Smooth muscle cell (in vitro differentiated cells): ENCODE measurements around the gene TRMT10C. TPM values are rescaled to one million over a fixed set of nuclear protein-coding genes. Genes with fewer than 3 reads are reported as not detected.

Experiments
- DNase-seq: peaks from one replicate; lab custom pipeline; 2025; ENCODE audit not compliant: unreplicated experiment; lab: John Stamatoyannopoulos, UW
- H2AFZ ChIP-seq: fragments of 200-600 bp; sonication (generic); 2 replicates; pipeline ENCODE4 v1.6.0; 2016; ENCODE audit warnings: antibody characterized with exemption, low read depth, mild to moderate bottlenecking
- H3F3A ChIP-seq: fragments of 200-600 bp; sonication (generic); 2 replicates; pipeline ENCODE4 v1.6.0; 2017; ENCODE audit warnings: antibody characterized with exemption, low read depth
- H3K27ac ChIP-seq: fragments of 200-600 bp; sonication (generic); 2 replicates; pipeline ENCODE4 v1.5.1; 2016; ENCODE audit warnings: low read depth, mild to moderate bottlenecking
- H3K27me3 ChIP-seq: fragments of 200-600 bp; sonication (generic); 2 replicates; pipeline ENCODE4 v1.6.1; 2016; ENCODE audit warnings: low read depth, mild to moderate bottlenecking
- H3K36me3 ChIP-seq: fragments of 200-600 bp; sonication (generic); 2 replicates; pipeline ENCODE4 v1.5.1; 2016; ENCODE audit warnings: low read depth
- H3K4me1 ChIP-seq: fragments of 200-600 bp; sonication (generic); 2 replicates; pipeline ENCODE4 v1.5.1; 2016; ENCODE audit warnings: low read depth
- H3K4me2 ChIP-seq: fragments of 200-600 bp; sonication (generic); 2 replicates; pipeline ENCODE4 v1.6.0; 2016; ENCODE audit warnings: mild to moderate bottlenecking
- H3K4me3 ChIP-seq: fragments of 200-600 bp; sonication (generic); 2 replicates; pipeline ENCODE4 v1.5.1; 2016; ENCODE audit warnings: mild to moderate bottlenecking
- H3K79me2 ChIP-seq: fragments of 200-600 bp; sonication (generic); 2 replicates; pipeline ENCODE4 v1.6.0; 2016; ENCODE audit warnings: low read depth, mild to moderate bottlenecking
- H3K9ac ChIP-seq: fragments of 200-600 bp; sonication (generic); 2 replicates; pipeline ENCODE4 v1.6.0; 2016; ENCODE audit warnings: low read depth
- H3K9me3 ChIP-seq: fragments of 200-600 bp; sonication (generic); replicated peaks from 2 replicates; pipeline ENCODE4 v1.5.1; 2016; ENCODE audit warnings: low read depth
- H4K20me1 ChIP-seq: fragments of 200-600 bp; sonication (generic); 2 replicates; pipeline ENCODE4 v1.6.0; 2016; ENCODE audit warnings: low read depth
- WGBS: methylation state at CpG from one replicate; pipeline ENCODE4 v1.1.7; 2016; ENCODE audit warnings: low lambda C conversion rate; 5-methylcytosine and 5-hydroxymethylcytosine counted together
- polyA plus RNA-seq: library from polyadenylated mRNA; unstranded; fragments of >200 nt; fragmentation: Nextera tagmentation; extraction: Ambion mirVana; gene quantifications from 2 replicates; pipeline ENCODE4 v1.2.1, GENCODE V29; 2016
- total RNA-seq: library from RNA; depleted of rRNA; stranded (reverse); fragments of >200 nt; gene quantifications from 2 replicates; pipeline ENCODE4 v1.2.3, GENCODE V29; 2014
- TF ChIP-seq, protein P1 (sequence below): fragments of 200-600 bp; sonication (generic); IDR thresholded peaks from 2 replicates; pipeline ENCODE4 v1.5.1; 2017; ENCODE audit warnings: borderline replicate concordance, mild to moderate bottlenecking, antibody characterized with exemption; ENCODE audit not compliant: insufficient read depth, poor library complexity, severe bottlenecking

Gene TRMT10C
- total and polyA plus RNA-seq, 2 experiments from 2014 or later, result 25.8 to 35.3 TPM

DNA sequence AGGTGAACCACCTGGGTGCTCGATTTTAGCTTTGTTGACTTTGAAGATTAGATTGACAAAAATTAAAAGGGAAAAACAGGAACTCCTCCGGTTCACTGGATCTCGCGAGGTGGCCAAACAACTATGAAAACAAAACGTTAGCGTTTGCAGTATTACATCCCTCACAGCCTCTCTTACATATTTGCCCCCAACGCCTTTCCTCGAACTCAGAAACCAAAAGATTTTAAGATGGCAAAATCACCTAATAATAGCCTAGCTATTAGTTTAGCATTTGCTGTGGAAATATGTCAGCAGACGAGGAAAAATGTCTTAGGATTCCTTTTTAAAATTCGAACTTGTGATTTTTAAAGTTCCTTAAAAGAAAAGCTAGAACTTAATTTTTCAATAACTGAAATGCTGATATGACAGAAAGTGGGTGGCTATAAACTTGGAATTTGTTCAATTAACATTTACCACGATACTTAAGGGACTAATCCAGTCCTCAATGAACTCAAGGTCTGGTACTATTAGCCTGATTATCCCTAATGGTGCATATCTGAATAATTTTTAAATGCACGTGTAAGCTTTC, 48.2 kb upstream of the TRMT10C start:
- Histone ChIP-seq H3K36me3 (no peaks in the 10 kb centered on the region), H3K27ac (peak overlapping the region; percentile 93), H3K9ac (peak overlapping the region; percentile 92), H3K79me2 (peaks cover 26% of the 10 kb centered on the region), H3F3A (peaks cover 4% of the 10 kb centered on the region), H3K27me3 (no peaks in the 10 kb centered on the region), H3K4me3 (peak overlapping the region; percentile 72), H2AFZ (peak overlapping the region; percentile 93), H3K4me2 (peak overlapping the region; percentile 98), H4K20me1 (no peaks in the 10 kb centered on the region), H3K4me1 (peaks cover 5% of the 10 kb centered on the region), H3K9me3 (no peaks in the 10 kb centered on the region)
- DNase-seq, result no peak
- 38% methylated on average over 12 of the region's 12 CpGs for WGBS
- TF ChIP-seq, protein P1, sequence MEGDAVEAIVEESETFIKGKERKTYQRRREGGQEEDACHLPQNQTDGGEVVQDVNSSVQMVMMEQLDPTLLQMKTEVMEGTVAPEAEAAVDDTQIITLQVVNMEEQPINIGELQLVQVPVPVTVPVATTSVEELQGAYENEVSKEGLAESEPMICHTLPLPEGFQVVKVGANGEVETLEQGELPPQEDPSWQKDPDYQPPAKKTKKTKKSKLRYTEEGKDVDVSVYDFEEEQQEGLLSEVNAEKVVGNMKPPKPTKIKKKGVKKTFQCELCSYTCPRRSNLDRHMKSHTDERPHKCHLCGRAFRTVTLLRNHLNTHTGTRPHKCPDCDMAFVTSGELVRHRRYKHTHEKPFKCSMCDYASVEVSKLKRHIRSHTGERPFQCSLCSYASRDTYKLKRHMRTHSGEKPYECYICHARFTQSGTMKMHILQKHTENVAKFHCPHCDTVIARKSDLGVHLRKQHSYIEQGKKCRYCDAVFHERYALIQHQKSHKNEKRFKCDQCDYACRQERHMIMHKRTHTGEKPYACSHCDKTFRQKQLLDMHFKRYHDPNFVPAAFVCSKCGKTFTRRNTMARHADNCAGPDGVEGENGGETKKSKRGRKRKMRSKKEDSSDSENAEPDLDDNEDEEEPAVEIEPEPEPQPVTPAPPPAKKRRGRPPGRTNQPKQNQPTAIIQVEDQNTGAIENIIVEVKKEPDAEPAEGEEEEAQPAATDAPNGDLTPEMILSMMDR, result no peak

DNA sequence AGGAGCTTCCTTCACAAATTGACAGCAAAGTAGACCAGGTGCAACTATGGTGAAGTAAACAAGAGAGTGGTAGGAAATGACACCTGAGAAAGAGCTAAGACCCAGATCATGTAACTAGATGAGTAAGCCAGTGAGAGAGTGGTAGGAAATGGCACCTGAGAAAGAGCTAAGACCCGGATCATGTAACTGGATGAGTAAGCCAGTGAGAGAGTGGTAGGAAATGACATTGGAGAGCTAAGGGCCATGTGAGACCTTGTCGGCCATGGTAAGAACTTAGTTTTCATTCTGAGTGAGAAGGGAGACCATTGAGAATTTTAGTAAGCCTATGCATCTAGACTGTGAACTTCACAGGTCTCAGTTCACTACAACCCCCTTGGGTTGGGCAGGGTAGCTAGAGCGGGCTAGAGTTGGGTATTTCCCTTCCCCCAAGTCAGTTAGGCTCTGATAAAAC, 43.2 kb upstream of the TRMT10C start:
- 77% methylated on average over 3 of the region's 3 CpGs for WGBS
- no peak for DNase-seq
- H3K79me2 ChIP-seq, result no peaks in the 10 kb centered on the region

DNA sequence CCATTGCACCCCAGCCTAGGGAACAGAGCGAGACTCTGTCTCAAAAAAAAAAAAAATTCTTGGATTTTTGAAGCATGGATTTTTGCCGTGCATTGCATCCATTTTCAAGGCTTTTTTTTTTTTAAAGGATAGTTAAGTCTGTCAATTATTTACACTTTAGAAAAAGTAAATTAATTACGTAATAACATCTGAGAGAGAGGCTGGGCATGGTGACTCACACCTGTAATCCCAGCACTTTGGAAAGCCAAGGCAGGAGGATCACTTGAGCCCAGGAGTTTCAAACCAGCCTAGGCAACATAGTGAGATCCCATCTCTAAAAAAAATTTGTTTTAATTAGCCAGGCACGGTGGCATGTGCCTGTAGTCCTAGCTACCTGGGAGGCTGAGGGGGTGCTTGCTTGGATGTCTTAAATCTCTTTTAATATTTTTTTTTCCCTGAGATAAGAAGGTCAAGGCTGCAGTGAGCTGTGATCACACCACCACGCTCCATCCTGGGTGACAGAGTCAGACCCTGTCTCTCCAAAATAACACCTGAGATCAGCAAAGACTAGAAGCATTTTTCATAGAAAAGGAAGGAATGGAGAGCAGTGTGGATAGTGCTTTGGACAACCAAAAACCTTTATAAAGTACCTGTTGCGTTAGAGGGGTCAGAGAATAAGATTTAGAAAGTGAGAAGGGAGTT, 41.8 kb upstream of the TRMT10C start:
- no peaks in the 10 kb centered on the region for H4K20me1 ChIP-seq
- 88% methylated on average over 6 of the region's 6 CpGs for WGBS
- H3K36me3 ChIP-seq, result no peaks in the 10 kb centered on the region
- no peak overlapping the region for H3K4me2 ChIP-seq
- DNase-seq, result no peak
- H3K27me3 ChIP-seq, result no peaks in the 10 kb centered on the region
- no peak overlapping the region for H2AFZ ChIP-seq
- no peak overlapping the region for H3K27ac ChIP-seq
- no peaks in the 10 kb centered on the region for H3K4me1 ChIP-seq
- no peaks in the 10 kb centered on the region for H3K9me3 ChIP-seq
- H3K79me2 ChIP-seq, result no peaks in the 10 kb centered on the region
- TF ChIP-seq, protein P1, result no peak
- no peak overlapping the region for H3K9ac ChIP-seq
- H3K4me3 ChIP-seq, result no peak overlapping the region
- H3F3A ChIP-seq, result no peaks in the 10 kb centered on the region

More for the DNA sequence above, 43.2 kb upstream of the TRMT10C start:
- no peak overlapping the region for H3K9ac ChIP-seq
- H3K4me3 ChIP-seq, result no peak overlapping the region
- H3K36me3 ChIP-seq, result no peaks in the 10 kb centered on the region
- TF ChIP-seq, protein P1, result no peak
- no peaks in the 10 kb centered on the region for H3K27me3 ChIP-seq
- H3K4me1 ChIP-seq, result no peaks in the 10 kb centered on the region
- no peaks in the 10 kb centered on the region for H4K20me1 ChIP-seq
- H3K27ac ChIP-seq, result no peak overlapping the region
- H3K9me3 ChIP-seq, result no peaks in the 10 kb centered on the region
- H3K4me2 ChIP-seq, result no peak overlapping the region
- no peaks in the 10 kb centered on the region for H3F3A ChIP-seq
- no peak overlapping the region for H2AFZ ChIP-seq
